H1 (cell line): ENCODE results near the gene FAM171A1. TPM values are rescaled to one million over a fixed set of nuclear protein-coding genes. Genes with fewer than 3 reads are reported as not detected.

Source experiments
- CTCF ChIA-PET: fragments of 300-600 bp; sonication (Branson Sonifier 250); formaldehyde crosslinking; loops from one replicate; lab custom pipeline; 2021; ENCODE audit not compliant: partially characterized antibody; lab: Charles Lee
- POLR2A ChIA-PET: fragments of 300-600 bp; sonication (Branson Sonifier 250); formaldehyde crosslinking; loops from one replicate; lab custom pipeline; 2021; ENCODE audit warnings: inconsistent platforms; ENCODE audit not compliant: partially characterized antibody; lab: Charles Lee
- DNase-seq, 2 experiments: peaks; one replicate each; pipeline versions ENCODE4 v3.0.0 to v3.0.0-alpha.2; 2010 to 2022; ENCODE audit warnings: low spot score in 2 of 2, low read depth in 1 of 2, mixed read lengths in 1 of 2
- FAIRE-seq: peaks from 2 replicates; lab custom pipeline; 2011; peaks lifted over from hg19 to GRCh38; lab: Jason Lieb, UNC
- H2AFZ ChIP-seq: 2 replicates; pipeline ENCODE4 v1.8.1; 2012; ENCODE audit warnings: low read length, inconsistent platforms
- H2AK5ac ChIP-seq: 2 replicates; pipeline ENCODE4 v1.6.1; 2013; ENCODE audit warnings: low read depth, low read length
- H2BK120ac ChIP-seq: replicated peaks from 2 replicates; pipeline ENCODE3; 2013; ENCODE audit warnings: low read depth, low read length, inconsistent platforms
- H2BK12ac ChIP-seq: 2 replicates; pipeline ENCODE4 v1.6.1; 2013; ENCODE audit warnings: low read depth, low read length
- H2BK15ac ChIP-seq: 2 replicates; pipeline ENCODE4 v1.6.1; 2013; ENCODE audit warnings: low read length
- H2BK20ac ChIP-seq: 2 replicates; pipeline ENCODE4 v1.6.1; 2013; ENCODE audit warnings: low read length
- H2BK5ac ChIP-seq: 2 replicates; pipeline ENCODE4 v1.6.1; 2013; ENCODE audit warnings: low read depth, low read length
- H3K14ac ChIP-seq: 2 replicates; pipeline ENCODE4 v1.6.1; 2013; ENCODE audit warnings: inconsistent platforms; ENCODE audit not compliant: insufficient read length
- H3K18ac ChIP-seq: 2 replicates; pipeline ENCODE4 v1.6.1; 2013; ENCODE audit warnings: low read length; ENCODE audit errors: extremely low read depth
- H3K23ac ChIP-seq: 2 replicates; pipeline ENCODE4 v1.6.1; 2013; ENCODE audit warnings: inconsistent platforms; ENCODE audit not compliant: insufficient read length
- H3K23me2 ChIP-seq: 2 replicates; pipeline ENCODE4 v1.6.1; 2013; ENCODE audit warnings: low read depth, low read length
- H3K27ac ChIP-seq: 2 replicates; pipeline ENCODE4 v1.6.1; 2011; ENCODE audit warnings: low read depth, low read length, inconsistent platforms
- H3K27me3 ChIP-seq, 4 experiments: replicated peaks in 1 of 4; 1 replicate in 1 of 4; 2 replicates in 3 of 4; pipeline versions ENCODE4 v1.6.1 to v1.8.1; 2011 to 2013; ENCODE audit warnings: low read length in 3 of 4, mild to moderate bottlenecking in 3 of 4, inconsistent platforms in 2 of 4, mixed read lengths in 2 of 4, moderate library complexity in 1 of 4; ENCODE audit not compliant: control insufficient read depth in 3 of 4, insufficient read depth in 3 of 4; ENCODE audit errors: extremely low read depth in 1 of 4
- H3K36me3 ChIP-seq, 4 experiments: 2 replicates each; pipeline versions ENCODE4 v1.6.1 to v1.8.1; 2011 to 2013; ENCODE audit warnings: mild to moderate bottlenecking in 4 of 4, low read length in 3 of 4, moderate library complexity in 2 of 4, control low read depth in 1 of 4, inconsistent platforms in 1 of 4; ENCODE audit not compliant: insufficient read depth in 4 of 4, control insufficient read depth in 2 of 4
- H3K4ac ChIP-seq: replicated peaks from 2 replicates; pipeline ENCODE3; 2013; ENCODE audit warnings: low read length, low read depth, mixed read lengths, inconsistent platforms; ENCODE audit not compliant: insufficient read length
- H3K4me1 ChIP-seq, 4 experiments: replicated peaks in 1 of 4; 1 replicate in 1 of 4; 2 replicates in 3 of 4; pipeline versions ENCODE4 v1.6.1 to v1.8.1; 2011 to 2013; ENCODE audit warnings: low read length in 3 of 4, inconsistent platforms in 2 of 4, mixed read lengths in 1 of 4; ENCODE audit not compliant: insufficient read depth in 4 of 4, control insufficient read depth in 3 of 4
- H3K4me2 ChIP-seq, 2 experiments: 2 replicates each; pipeline versions ENCODE4 v1.6.1 to v1.8.1; 2011 to 2013; ENCODE audit warnings: low read depth in 2 of 2, low read length in 2 of 2, control low read depth in 1 of 2, inconsistent platforms in 1 of 2, mild to moderate bottlenecking in 1 of 2; ENCODE audit not compliant: insufficient read depth in 1 of 2
- H3K4me3 ChIP-seq, 4 experiments: fragments of 200-600, 300-600 bp in 1 of 4; sonication (generic), shearing (Covaris generic), sonication (Bioruptor Twin) in 1 of 4; 2 replicates each; pipeline versions ENCODE4 v1.5.1 to v1.8.1; 2011 to 2016; ENCODE audit warnings: low read length in 4 of 4, low read depth in 3 of 4, control low read depth in 2 of 4, inconsistent platforms in 2 of 4, mild to moderate bottlenecking in 2 of 4, mixed read lengths in 1 of 4, moderate library complexity in 1 of 4; ENCODE audit not compliant: insufficient read depth in 2 of 4; ENCODE audit errors: extremely low read depth in 1 of 4
- H3K56ac ChIP-seq: replicated peaks from 2 replicates; pipeline ENCODE3; 2013; ENCODE audit warnings: low read depth, mild to moderate bottlenecking, mixed read lengths, low read length, inconsistent platforms; ENCODE audit not compliant: insufficient read length
- H3K79me1 ChIP-seq: 2 replicates; pipeline ENCODE4 v1.6.1; 2013; ENCODE audit warnings: low read depth, low read length, control low read depth
- H3K79me2 ChIP-seq, 2 experiments: 2 replicates each; pipeline versions ENCODE4 v1.6.1 to v1.8.1; 2012 to 2013; ENCODE audit warnings: low read length in 2 of 2, mild to moderate bottlenecking in 2 of 2, inconsistent platforms in 1 of 2; ENCODE audit not compliant: insufficient read depth in 2 of 2, control insufficient read depth in 1 of 2
- H3K9ac ChIP-seq, 4 experiments: replicated peaks in 1 of 4; 1 replicate in 1 of 4; 2 replicates in 3 of 4; pipeline versions ENCODE4 v1.6.1 to v1.8.1; 2011 to 2013; ENCODE audit warnings: low read depth in 3 of 4, low read length in 3 of 4, control low read depth in 2 of 4, mild to moderate bottlenecking in 2 of 4, moderate library complexity in 2 of 4, inconsistent platforms in 1 of 4; ENCODE audit errors: extremely low read depth in 1 of 4
- H3K9me3 ChIP-seq, 2 experiments: 2 replicates each; pipeline versions ENCODE4 v1.6.1 to v1.8.1; 2012 to 2013; ENCODE audit warnings: mild to moderate bottlenecking in 2 of 2, moderate library complexity in 2 of 2, control low read depth in 1 of 2, inconsistent platforms in 1 of 2, low read depth in 1 of 2, low read length in 1 of 2, mixed read lengths in 1 of 2; ENCODE audit not compliant: insufficient read depth in 2 of 2
- H4K20me1 ChIP-seq, 2 experiments: replicated peaks in 1 of 2; 2 replicates each; pipeline versions ENCODE3 to v1.8.1; 2011 to 2013; ENCODE audit warnings: inconsistent platforms in 2 of 2, low read length in 2 of 2, mild to moderate bottlenecking in 1 of 2; ENCODE audit not compliant: insufficient read depth in 2 of 2, control insufficient read depth in 1 of 2
- H4K5ac ChIP-seq: 2 replicates; pipeline ENCODE4 v1.6.1; 2013; ENCODE audit warnings: low read length, low read depth, mixed read lengths, inconsistent platforms; ENCODE audit not compliant: insufficient read length
- H4K8ac ChIP-seq: 2 replicates; pipeline ENCODE4 v1.8.0; 2013; ENCODE audit warnings: mild to moderate bottlenecking, moderate library complexity, low read length, inconsistent platforms; ENCODE audit not compliant: insufficient read depth; ENCODE audit errors: extremely low read depth
- H4K91ac ChIP-seq: replicated peaks from 2 replicates; pipeline ENCODE3; 2013; ENCODE audit warnings: low read length, mixed read lengths, inconsistent platforms; ENCODE audit not compliant: insufficient read length
- EGR1 ChIP-seq: IDR thresholded peaks from 2 replicates; pipeline ENCODE4 v1.6.1; 2011; ENCODE audit warnings: low read depth, low read length, borderline replicate concordance
- FOSL1 ChIP-seq: IDR thresholded peaks from 2 replicates; pipeline ENCODE4 v1.6.1; 2011; ENCODE audit warnings: mild to moderate bottlenecking, low read depth, low read length, moderate library complexity; ENCODE audit not compliant: insufficient read depth
- POLR2AphosphoS5 ChIP-seq: IDR thresholded peaks from 2 replicates; pipeline ENCODE4 v1.6.1; 2011; ENCODE audit warnings: low read depth, low read length
- TEAD4 ChIP-seq: IDR thresholded peaks from 2 replicates; pipeline ENCODE4 v1.6.1; 2012; ENCODE audit warnings: low read depth, low read length, inconsistent platforms, mixed read lengths
- WGBS, 2 experiments: shearing (Covaris generic) in 1 of 2; methylation state at CpG; one replicate each; pipeline versions ENCODE4 v1.1.6 to v1.1.7; 2013 to 2015; ENCODE audit warnings: low lambda C conversion rate in 2 of 2, mixed read lengths in 2 of 2, inconsistent platforms in 1 of 2, low coverage in 1 of 2, missing lambda C conversion rate in 1 of 2; ENCODE audit not compliant: insufficient replicate concordance in 2 of 2, insufficient coverage in 1 of 2, insufficient read length in 1 of 2; ENCODE audit errors: extremely low coverage in 1 of 2, missing lambda C conversion rate in 1 of 2; 5-methylcytosine and 5-hydroxymethylcytosine counted together
- polyA plus RNA-seq, 7 experiments: library from polyadenylated mRNA; depleted of rRNA in 3 of 7; stranded (reverse) in 5 of 7; unstranded in 2 of 7; fragments of >200 nt in 5 of 7; fragments of 200-250 nt in 2 of 7; gene quantifications; 1 replicate in 5 of 7; 2 replicates in 1 of 7; 4 replicates in 1 of 7; pipeline versions ENCODE4 v1.2.1 to v1.2.3, GENCODE V29; 2011 to 2013; ENCODE audit warnings: missing spikeins in 2 of 7, mixed read lengths in 2 of 7
- total RNA-seq: library from RNA; stranded (reverse); fragmentation: NEBNext Ultra II Directional; extraction: Animal tissue kit (Norgen Biotek cat#: 25700); gene quantifications from 2 replicates; pipeline ENCODE4 v1.2.1, GENCODE V29; 2021

Gene FAM171A1
- total and polyA plus RNA-seq, 2 of the 8 experiments (the other 6 are each of a cell fraction or from before 2014, with no cell fraction given), result 26.6 to 42.1 TPM

DNA sequence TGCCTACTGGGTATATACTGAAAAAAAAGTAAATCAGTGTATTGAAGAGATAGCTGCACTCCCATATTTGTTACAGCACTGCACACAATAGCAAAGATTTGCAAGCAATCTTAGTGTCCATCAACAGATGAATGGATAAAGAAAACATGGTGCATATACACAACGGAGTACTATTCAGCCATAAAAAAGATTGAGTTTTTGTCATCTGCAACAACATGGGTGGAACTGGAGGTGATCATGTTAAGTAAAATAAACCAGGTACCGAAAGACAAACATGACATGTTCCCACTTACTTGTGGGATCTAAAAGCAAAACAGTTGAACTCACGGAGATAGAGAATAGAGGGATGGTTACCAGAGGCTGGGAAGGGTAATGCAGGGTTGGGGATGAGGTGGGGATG lies 34.2 kb upstream of the FAM171A1 start:
- Histone ChIP-seq H2AK5ac (no peak overlapping the region), H3K79me2 (no peaks in the 10 kb centered on the region), H3K4me3 (no peak overlapping the region), H3K4ac (no peak overlapping the region), H3K23ac (no peak overlapping the region), H3K56ac (no peak overlapping the region), H2BK12ac (no peak overlapping the region), H4K8ac (no peak overlapping the region), H3K36me3 (no peaks in the 10 kb centered on the region), H3K27ac (no peak overlapping the region), H2BK5ac (no peak overlapping the region), H2BK20ac (no peak overlapping the region), H3K23me2 (no peaks in the 10 kb centered on the region), H3K79me1 (no peaks in the 10 kb centered on the region), H4K91ac (no peak overlapping the region), H4K20me1 (no peaks in the 10 kb centered on the region), H2BK15ac (no peak overlapping the region), H4K5ac (no peak overlapping the region), H3K14ac (no peak overlapping the region), H3K27me3 (no peaks in the 10 kb centered on the region), H2AFZ (no peak overlapping the region), H3K9me3 (no peaks in the 10 kb centered on the region), H3K18ac (no peak overlapping the region), H3K4me1 (no peaks in the 10 kb centered on the region), H3K4me2 (no peak overlapping the region), H2BK120ac (no peak overlapping the region), H3K9ac (no peak overlapping the region)
- 91% methylated on average over 3 of the region's 3 CpGs; no CpG with 5 or more reads in 1 of the 2 experiments for WGBS, 2 experiments
- no peak for TF ChIP-seq EGR1
- no peak for TF ChIP-seq TEAD4
- TF ChIP-seq POLR2AphosphoS5, result no peak
- TF ChIP-seq FOSL1, result no peak
- DNase-seq, result no peak
- CTCF ChIA-PET, result interaction anchor here (1.1 kb wide), 1 partner anchor 13 kb away, joined by 4 read pairs; no protein-coding TSS in a partner anchor
- POLR2A ChIA-PET, result no interaction called here
- FAIRE-seq, result no peak
